NOMO-1 treated with DMSO at 0.1 percent for 48 hours (cell line): Measurements from ENCODE around the gene PIK3C3.

Experiments
- DNase-seq: peaks from one replicate; lab custom pipeline; 2025; ENCODE audit not compliant: unreplicated experiment; lab: John Stamatoyannopoulos, UW

Gene PIK3C3

GRCh38 chr18:41954827-41955613 is at the start of gene PIK3C3:
TSS of gene PIK3C3 (plus strand) at chr18:41955234. CDS start at chr18:41955292, 58 bp downstream.
- peak; percentile 95 for DNase-seq

GRCh38 chr18:41905786-41906527 is 49.1 kb upstream of the PIK3C3 start:
- DNase-seq, result no peak

GRCh38 chr18:41906528-41907146 is 48.4 kb upstream of the PIK3C3 start:
- DNase-seq, result peak; percentile 46

GRCh38 chr18:41917181-41917580 is 37.9 kb upstream of the PIK3C3 start:
- DNase-seq, result no peak

- no peak for DNase-seq
Observed at GRCh38 chr18:41921770-41922169, 33.3 kb upstream of the PIK3C3 start.

- DNase-seq, result no peak
Observed at GRCh38 chr18:41922176-41922575, 32.9 kb upstream of the PIK3C3 start.

GRCh38 chr18:41922841-41923240 is 32.2 kb upstream of the PIK3C3 start:
- no peak for DNase-seq

GRCh38 chr18:41923446-41923845 is 31.6 kb upstream of the PIK3C3 start:
- peak; percentile 72 for DNase-seq

GRCh38 chr18:41928581-41928980 is 26.5 kb upstream of the PIK3C3 start:
- DNase-seq, result peak; percentile 61

- no peak for DNase-seq
Observed at GRCh38 chr18:41932899-41933298, 22.1 kb upstream of the PIK3C3 start.

GRCh38 chr18:41933778-41934177 is 21.3 kb upstream of the PIK3C3 start:
- DNase-seq, result no peak

GRCh38 chr18:41936471-41937134 is 18.4 kb upstream of the PIK3C3 start:
- peak; percentile 49 for DNase-seq

- DNase-seq, result peak; percentile 34
Observed at GRCh38 chr18:41938445-41938844, 16.6 kb upstream of the PIK3C3 start.

- no peak for DNase-seq
Observed at GRCh38 chr18:41939326-41939725, 15.7 kb upstream of the PIK3C3 start.

- no peak for DNase-seq
Observed at GRCh38 chr18:41940506-41941215, 14.4 kb upstream of the PIK3C3 start.

GRCh38 chr18:41942254-41942653 is 12.8 kb upstream of the PIK3C3 start:
- no peak for DNase-seq

GRCh38 chr18:41948544-41949110 is 6.4 kb upstream of the PIK3C3 start:
- no peak for DNase-seq

- DNase-seq, result no peak
Observed at GRCh38 chr18:41949206-41949920, 5.7 kb upstream of the PIK3C3 start.

- DNase-seq, result no peak
Observed at GRCh38 chr18:41955688-41956087, 654 bp downstream of the PIK3C3 start.

GRCh38 chr18:41959045-41959444 is 4.0 kb downstream of the PIK3C3 start:
- no peak for DNase-seq
